ENCODE data around the gene FREM3.
A peak's percentile ranks its signal among the peaks of the same experiment; 100 is the strongest.
"Not testable (repeated sequence)": the region's sequence is repeated elsewhere in the genome, so short reads cannot be mapped to it uniquely, and the experiment has no call there.

FREM3 gene

GRCh38 chr4:143559757-143560147 lies 140.7 kb downstream of the FREM3 start:
- no peak for DNase-seq

DNA sequence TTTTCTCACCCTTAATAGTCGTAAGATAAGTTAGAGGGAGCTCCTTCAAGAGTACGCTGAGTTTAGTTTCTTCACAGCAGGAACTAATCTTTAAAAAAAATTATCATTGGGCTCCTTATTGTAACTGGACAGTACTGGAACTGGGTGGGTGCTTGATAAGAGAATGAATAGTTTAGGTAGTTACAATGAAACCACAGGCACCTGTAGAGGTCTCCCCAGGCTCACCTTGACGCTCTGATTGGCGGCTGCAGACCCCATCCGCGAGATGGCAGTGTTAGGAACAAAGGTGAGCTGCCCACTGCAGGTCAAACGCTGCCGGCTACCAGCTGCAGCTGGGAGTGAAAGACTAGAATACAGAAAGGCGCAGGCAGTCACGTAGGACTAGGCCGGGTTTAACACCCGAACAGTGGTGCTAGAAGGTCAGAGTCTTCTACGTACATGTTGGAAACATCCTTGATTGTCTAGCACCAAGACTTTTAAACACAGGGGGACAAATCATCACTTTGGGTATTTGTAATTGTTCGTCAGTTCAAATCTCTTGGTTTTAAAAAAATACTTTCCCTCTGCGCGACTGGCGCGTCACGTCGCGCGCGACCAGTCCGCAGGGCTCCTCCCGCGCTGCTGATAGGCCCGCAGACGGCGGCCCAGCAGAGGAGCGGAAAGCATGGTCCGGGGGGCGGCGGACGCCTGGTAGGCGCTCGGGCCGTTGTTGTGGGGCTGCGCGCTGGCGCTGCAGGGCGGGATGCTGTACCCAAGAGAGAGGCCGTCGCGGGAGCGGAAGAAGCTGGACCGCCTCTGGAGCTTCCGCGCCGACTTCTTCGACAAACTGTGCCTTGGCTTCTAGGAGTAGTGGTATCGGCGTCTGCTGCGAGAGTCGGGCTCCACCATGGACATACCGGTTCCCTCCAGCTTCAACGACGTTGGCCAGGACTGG lies 141.4 kb downstream of the FREM3 start:
- DNase-seq: peak; percentile 58

DNA sequence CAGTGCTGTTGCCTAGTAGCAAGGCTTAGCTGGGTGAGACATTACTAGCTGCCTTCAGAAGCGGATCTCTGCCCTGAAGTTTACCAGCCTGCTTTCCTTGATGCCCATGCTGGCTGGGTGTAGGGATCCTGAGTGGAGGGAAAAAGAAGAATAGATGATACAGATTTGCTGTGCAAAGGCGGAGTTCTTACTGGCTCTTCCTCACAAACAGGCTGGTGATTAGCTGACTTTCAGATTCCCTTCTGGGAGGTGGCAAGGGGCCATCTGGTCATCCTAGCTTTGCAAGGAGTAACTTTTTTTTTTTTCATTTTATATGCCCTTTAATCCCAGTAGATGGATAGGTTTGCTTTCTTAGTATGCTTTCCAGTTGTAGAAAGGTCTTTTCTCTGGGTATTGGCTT lies 142.2 kb downstream of the FREM3 start:
- DNase-seq: no peak

DNA sequence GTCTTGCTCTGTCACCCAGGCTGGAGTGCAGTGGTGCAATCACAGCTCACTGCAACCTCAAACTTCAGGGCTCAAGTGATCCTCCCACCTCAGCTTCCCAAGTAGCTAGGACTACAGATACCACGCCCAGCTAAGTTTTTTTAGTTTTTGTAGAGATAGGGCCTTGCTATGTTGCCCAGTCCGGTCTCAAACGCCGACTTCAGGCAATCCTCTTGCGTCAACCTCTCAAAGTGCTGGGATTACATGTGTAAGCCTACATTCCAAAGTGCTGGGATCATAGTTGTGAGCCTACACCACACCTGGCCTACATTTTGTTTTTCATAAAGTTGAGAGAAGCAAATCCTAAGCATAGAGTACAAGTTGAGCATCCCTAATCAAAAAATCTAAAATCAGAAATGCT lies 144.8 kb downstream of the FREM3 start:
- no peak for DNase-seq

- DNase-seq: no peak
These were observed 145.5 kb downstream of the FREM3 start for GRCh38 chr4:143554728-143555597.

GRCh38 chr4:143549928-143550327 lies 150.5 kb downstream of the FREM3 start:
- no peak for DNase-seq

DNA sequence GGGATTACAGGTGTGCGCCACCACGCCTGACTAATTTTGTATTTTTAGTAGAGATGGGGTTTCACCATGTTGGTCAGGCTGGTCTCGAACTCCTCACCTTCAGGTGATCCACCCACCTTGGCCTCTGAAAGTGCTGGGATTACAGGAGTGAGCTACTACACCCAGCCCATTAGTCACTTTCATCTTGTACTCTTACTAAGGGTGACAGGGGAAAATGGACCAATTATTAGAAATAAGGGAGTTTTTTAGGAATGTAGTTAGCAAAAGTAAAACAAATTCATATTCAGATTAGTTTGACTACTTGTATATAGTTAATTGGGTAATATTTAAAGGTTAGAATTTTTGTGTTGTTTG lies 160.8 kb downstream of the FREM3 start:
- DNase-seq: no peak

DNA sequence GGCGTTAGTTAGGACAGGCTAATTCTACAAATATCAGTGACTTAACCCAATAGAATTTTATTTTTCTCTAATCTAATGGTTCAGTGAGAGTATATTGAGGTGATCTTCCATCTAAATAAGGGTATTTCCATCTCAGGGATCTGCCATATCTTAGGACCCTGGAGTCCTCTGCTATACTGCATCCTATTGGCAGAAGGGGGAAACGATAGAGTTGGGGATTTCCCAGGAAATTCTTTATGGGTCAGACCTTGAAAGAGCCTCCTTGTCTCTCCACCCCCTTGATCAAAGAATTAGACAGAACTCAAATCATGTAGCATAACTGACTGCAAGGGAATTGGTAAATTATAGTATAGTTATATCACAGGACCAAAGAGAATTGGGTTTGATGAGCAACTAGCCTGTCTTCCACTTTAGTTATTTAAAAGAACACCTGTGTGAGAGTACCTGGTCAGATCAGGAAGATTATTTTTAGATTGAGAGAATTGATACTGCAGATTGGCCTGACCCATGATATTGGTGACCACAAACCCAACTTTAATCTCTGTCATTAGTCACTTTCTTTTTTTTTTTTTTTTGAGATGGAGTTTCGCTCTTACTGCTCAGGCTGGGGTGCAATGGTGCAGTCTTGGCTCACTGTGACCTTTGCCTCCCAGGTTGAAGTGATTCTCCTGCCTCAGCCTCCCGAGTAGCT lies 161.4 kb downstream of the FREM3 start:
- DNase-seq: no peak

- DNase-seq: no peak
These were observed 168.5 kb downstream of the FREM3 start for GRCh38 chr4:143531788-143532491.

- DNase-seq: peak; percentile 6
These were observed 169.1 kb downstream of the FREM3 start for GRCh38 chr4:143531380-143531779.

DNA sequence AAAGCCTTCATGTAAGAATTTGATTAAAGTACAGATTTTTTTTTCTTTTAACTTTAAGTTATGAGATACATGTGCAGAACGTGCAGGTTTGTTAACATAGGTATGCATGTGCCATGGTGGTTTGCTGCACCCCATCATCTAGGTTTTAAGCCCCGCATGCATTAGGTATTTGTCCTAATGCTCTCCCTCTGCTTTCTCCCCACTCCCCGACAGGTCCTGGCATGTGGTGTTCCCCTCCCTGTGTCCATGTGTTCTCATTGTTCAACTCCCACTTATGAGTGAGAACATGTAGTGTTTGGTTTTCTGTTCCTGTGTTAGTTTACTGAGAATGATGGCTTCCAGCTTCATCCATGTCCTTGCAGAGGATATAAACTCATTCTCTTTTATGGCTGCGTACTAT lies 172.4 kb downstream of the FREM3 start:
- not testable (repeated sequence) for DNase-seq
